Keratinocyte (primary cell): Measurements from ENCODE around the gene LTBP2. TPM values are rescaled to one million over a fixed set of nuclear protein-coding genes. Genes with fewer than 3 reads are reported as not detected.
A peak's percentile ranks its signal among the peaks of the same experiment; 100 is the strongest.

Source experiments
- DNase-seq: peaks from one replicate; pipeline ENCODE4 v3.0.0-alpha.2; 2011; ENCODE audit warnings: low read depth, missing footprints, low spot score
- FAIRE-seq: peaks from 2 replicates; lab custom pipeline; 2011; peaks lifted over from hg19 to GRCh38; lab: Jason Lieb, UNC
- H2AFZ ChIP-seq: 2 replicates; pipeline ENCODE4 v1.6.0; 2012; ENCODE audit warnings: low read length, control low read depth, inconsistent platforms; ENCODE audit not compliant: control insufficient read depth
- H3K27ac ChIP-seq: 2 replicates; pipeline ENCODE4 v1.5.1; 2011; ENCODE audit warnings: low read length; ENCODE audit not compliant: control insufficient read depth, insufficient read depth
- H3K27me3 ChIP-seq: 3 replicates; pipeline ENCODE4 v1.6.0; 2011; ENCODE audit warnings: low read length; ENCODE audit not compliant: control insufficient read depth, insufficient read depth; ENCODE audit errors: extremely low read depth
- H3K36me3 ChIP-seq, 2 experiments: 2 replicates in 1 of 2; 3 replicates in 1 of 2; pipeline ENCODE4 v1.5.1; 2011; ENCODE audit warnings: low read length in 2 of 2, mild to moderate bottlenecking in 1 of 2; ENCODE audit not compliant: control insufficient read depth in 2 of 2, insufficient read depth in 2 of 2; ENCODE audit errors: extremely low read depth in 1 of 2
- H3K4me1 ChIP-seq: 3 replicates; pipeline ENCODE4 v1.5.1; 2011; ENCODE audit warnings: low read length; ENCODE audit not compliant: control insufficient read depth, insufficient read depth; ENCODE audit errors: extremely low read depth
- H3K4me2 ChIP-seq: 3 replicates; pipeline ENCODE4 v1.6.0; 2011; ENCODE audit warnings: low read depth, low read length; ENCODE audit not compliant: control insufficient read depth, insufficient read depth; ENCODE audit errors: extremely low read depth
- H3K4me3 ChIP-seq, 3 experiments: fragments of 200-600 bp in 1 of 3; sonication (generic) in 1 of 3; 2 replicates in 2 of 3; 3 replicates in 1 of 3; pipeline ENCODE4 v1.5.1; 2011 to 2016; ENCODE audit warnings: low read length in 3 of 3, mild to moderate bottlenecking in 3 of 3, control low read depth in 2 of 3, inconsistent platforms in 1 of 3, low read depth in 1 of 3, mixed read lengths in 1 of 3, mixed run types in 1 of 3, moderate library complexity in 1 of 3; ENCODE audit not compliant: control insufficient read depth in 2 of 3, insufficient read depth in 2 of 3; ENCODE audit errors: extremely low read depth in 1 of 3
- H3K79me2 ChIP-seq: 2 replicates; pipeline ENCODE4 v1.6.0; 2012; ENCODE audit warnings: low read length; ENCODE audit not compliant: control insufficient read depth, insufficient read depth
- H3K9ac ChIP-seq: 3 replicates; pipeline ENCODE4 v1.6.0; 2011; ENCODE audit warnings: low read length; ENCODE audit not compliant: control insufficient read depth, insufficient read depth; ENCODE audit errors: extremely low read depth
- H3K9me1 ChIP-seq: 3 replicates; pipeline ENCODE4 v1.6.0; 2011; ENCODE audit warnings: low read length; ENCODE audit not compliant: control insufficient read depth, insufficient read depth; ENCODE audit errors: extremely low read depth
- H3K9me3 ChIP-seq: 2 replicates; pipeline ENCODE4 v1.5.1; 2012; ENCODE audit warnings: low read depth, low read length; ENCODE audit not compliant: control insufficient read depth
- H4K20me1 ChIP-seq: 3 replicates; pipeline ENCODE4 v1.6.0; 2011; ENCODE audit warnings: low read length; ENCODE audit not compliant: control insufficient read depth, insufficient read depth; ENCODE audit errors: extremely low read depth
- CTCF ChIP-seq, 3 experiments: IDR thresholded peaks in 1 of 3; conservative IDR thresholded peaks in 1 of 3; optimal IDR thresholded peaks in 1 of 3; 2 replicates in 2 of 3; 3 replicates in 1 of 3; pipeline versions ENCODE3 to v1.5.1; 2011; ENCODE audit warnings: low read length in 3 of 3, mild to moderate bottlenecking in 3 of 3, moderate library complexity in 2 of 3, control low read depth in 1 of 3, inconsistent platforms in 1 of 3; ENCODE audit not compliant: insufficient read depth in 2 of 3; ENCODE audit errors: extremely low read depth in 1 of 3
- EZH2 ChIP-seq: IDR thresholded peaks from one replicate; pipeline ENCODE4 v1.6.1; 2012; ENCODE audit warnings: inconsistent platforms, mild to moderate bottlenecking, low read length, moderate library complexity
- dilution Hi-C: fragments of 300-500 bp; cut with MboI; formaldehyde crosslinking; loops from one replicate; pipeline ENCODE4 v1.7.0; 2020; ENCODE audit warnings: low sequenced_read_pairs; ENCODE audit not compliant: extremely low pct_ligation_motif_present
- polyA plus RNA-seq, 5 experiments: library from polyadenylated mRNA; depleted of rRNA in 3 of 5; stranded (reverse) in 3 of 5; stranded (forward) in 1 of 5; unstranded in 1 of 5; fragments of >200 nt; gene quantifications; 1 replicate in 1 of 5; 2 replicates in 3 of 5; 3 replicates in 1 of 5; pipeline versions ENCODE4 v1.2.1 to v1.2.3, GENCODE V29; 2011 to 2012; ENCODE audit warnings: missing spikeins in 2 of 5, low read depth in 1 of 5, low replicate concordance in 1 of 5

The LTBP2 gene
- polyA plus RNA-seq, 1 donor (not counting 4 experiments of a cell fraction or from before 2014, with no cell fraction given) = 23.9 TPM

GRCh38 chr14:74591394-74591793, 20.6 kb downstream of the LTBP2 start:
- no peak for TF ChIP-seq CTCF (optimal IDR thresholded peaks at IDR 0.05 in 1 of 3, IDR thresholded peaks at IDR 0.05 in 1 of 3, conservative IDR thresholded peaks at IDR 0.05 in 1 of 3; ENCODE audit: extremely low read depth in 1 of 3, insufficient read depth in 2 of 3, low read length in 3 of 3)
- no peak for TF ChIP-seq EZH2
- Histone ChIP-seq H3K27ac (peak overlapping the region; percentile 50), H3K36me3 (peaks cover 1 to 12% of the 10 kb centered on the region in 2 experiments), H3K79me2 (peaks cover 21% of the 10 kb centered on the region), H3K4me2 (peak overlapping the region; percentile 71), H2AFZ (peak overlapping the region; percentile 46), H3K27me3 (no peaks in the 10 kb centered on the region), H3K4me3 (peak overlapping the region in 1 of 3 experiments; percentile 28), H3K4me1 (peaks cover 38% of the 10 kb centered on the region), H4K20me1 (no peaks in the 10 kb centered on the region), H3K9ac (peak overlapping the region; percentile 11), H3K9me1 (no peaks in the 10 kb centered on the region), H3K9me3 (no peaks in the 10 kb centered on the region)
- dilution Hi-C loops = no loop called here
- DNase-seq (no peak), FAIRE-seq (peak; percentile 95)

- H2AFZ ChIP-seq = peak overlapping the region; percentile 47
- no peaks in the 10 kb centered on the region for H3K27me3 ChIP-seq
- peaks cover 19% of the 10 kb centered on the region for H3K79me2 ChIP-seq
- peak overlapping the region; percentile 38 for H3K4me2 ChIP-seq
- DNase-seq = no peak
- no peaks in the 10 kb centered on the region for H3K9me1 ChIP-seq
- FAIRE-seq = peak; percentile 90
- H3K4me3 ChIP-seq = no peak overlapping the region
- peaks cover 1 to 19% of the 10 kb centered on the region in 2 experiments for H3K36me3 ChIP-seq
- no peaks in the 10 kb centered on the region for H4K20me1 ChIP-seq
- H3K27ac ChIP-seq = peak overlapping the region; percentile 62
- H3K9me3 ChIP-seq = no peaks in the 10 kb centered on the region
- peaks cover 42% of the 10 kb centered on the region for H3K4me1 ChIP-seq
- dilution Hi-C loops = no loop called here
- TF ChIP-seq CTCF (optimal IDR thresholded peaks at IDR 0.05 in 1 of 3, IDR thresholded peaks at IDR 0.05 in 1 of 3, conservative IDR thresholded peaks at IDR 0.05 in 1 of 3; ENCODE audit: extremely low read depth in 1 of 3, insufficient read depth in 2 of 3, low read length in 3 of 3) = peak in 1 of 3 experiments; percentile 3
- no peak for TF ChIP-seq EZH2
- H3K9ac ChIP-seq = peak overlapping the region; percentile 57
Measured at GRCh38 chr14:74589291-74589879, 22.7 kb downstream of the LTBP2 start.
